Panc1 (cell line): ENCODE measurements around the gene PDZD8. TPM values are rescaled to one million over a fixed set of nuclear protein-coding genes. Genes with fewer than 3 reads are reported as not detected.

Experiments
- ATAC-seq: fragments of 200-7000 bp; cut with Tn5 transposase; 2 replicates; pipeline ENCODE4 v1.9.1; 2020; ENCODE audit warnings: mild to moderate bottlenecking, moderate library complexity
- BruUV-seq: library from RNA; stranded (reverse); fragments of 400-500 nt; replicated peaks from 2 replicates; lab custom pipeline; 2021; lab: Mats Ljungman, UMichigan
- CTCF ChIA-PET: fragments of 300-600 bp; sonication (Branson Sonifier 250); formaldehyde crosslinking; loops from one replicate; lab custom pipeline; 2022; ENCODE audit warnings: antibody characterized with exemption; lab: Charles Lee
- POLR2A ChIA-PET: fragments of 300-600 bp; sonication (Branson Sonifier 250); formaldehyde crosslinking; loops from one replicate; lab custom pipeline; 2022; ENCODE audit warnings: antibody characterized with exemption; lab: Charles Lee
- DNase-seq: peaks from one replicate; pipeline ENCODE4 v3.0.0-alpha.2; 2010; ENCODE audit warnings: low read depth, low spot score
- H3K27ac ChIP-seq: 2 replicates; pipeline ENCODE4 v1.5.1; 2011; ENCODE audit warnings: mild to moderate bottlenecking, low read length, inconsistent platforms
- H3K27me3 ChIP-seq: fragments of 200-500 bp; sonication (Bioruptor generic); 2 replicates; pipeline ENCODE4 v1.6.0; 2014; ENCODE audit warnings: low read length, inconsistent platforms; ENCODE audit not compliant: control insufficient read depth, insufficient read depth
- H3K36me3 ChIP-seq: fragments of 200-500 bp; sonication (Bioruptor generic); 2 replicates; pipeline ENCODE4 v1.5.1; 2014; ENCODE audit warnings: inconsistent platforms, mild to moderate bottlenecking, low read length, moderate library complexity; ENCODE audit not compliant: control insufficient read depth, insufficient read depth
- H3K4me1 ChIP-seq: 2 replicates; pipeline ENCODE4 v1.5.1; 2011; ENCODE audit warnings: inconsistent platforms, mild to moderate bottlenecking, low read length, moderate library complexity; ENCODE audit not compliant: control insufficient read depth, insufficient read depth
- H3K4me3 ChIP-seq, 2 experiments: 2 replicates each; pipeline ENCODE4 v1.5.1; 2011 to 2012; ENCODE audit warnings: low read depth in 2 of 2, low read length in 2 of 2, mild to moderate bottlenecking in 2 of 2, inconsistent platforms in 1 of 2, moderate library complexity in 1 of 2
- H3K9me3 ChIP-seq: fragments of 200-500 bp; sonication (Bioruptor generic); 2 replicates; pipeline ENCODE4 v1.5.1; 2014; ENCODE audit warnings: low read depth, mild to moderate bottlenecking, inconsistent platforms, low read length, moderate library complexity; ENCODE audit not compliant: control insufficient read depth, insufficient read depth
- POLR2AphosphoS5 ChIP-seq: IDR thresholded peaks from 2 replicates; pipeline ENCODE4 v1.6.1; 2012; ENCODE audit warnings: mild to moderate bottlenecking, low read depth, low read length, moderate library complexity
- SIN3A ChIP-seq: IDR thresholded peaks from 2 replicates; pipeline ENCODE4 v1.6.1; 2012; ENCODE audit warnings: low read depth, mild to moderate bottlenecking, low read length, moderate library complexity, borderline replicate concordance; ENCODE audit not compliant: insufficient read depth
- TCF7L2 ChIP-seq: IDR thresholded peaks from 2 replicates; pipeline ENCODE4 v1.6.1; 2011; ENCODE audit warnings: mild to moderate bottlenecking, low read depth, low read length, inconsistent platforms
- in situ Hi-C: cut with HindIII; loops from 2 replicates; pipeline ENCODE4 v1.10.0; 2016; ENCODE audit warnings: low sequenced_read_pairs, low pct_unique_long_range_greater_than_20kb
- intact Hi-C: fragments of 100-400 bp; cut with micrococcal nuclease; formaldehyde crosslinking; loops from one replicate; pipeline ENCODE4 v1.10.0; 2022; ENCODE audit not compliant: unreplicated experiment
- total RNA-seq: library from RNA; stranded (reverse); gene quantifications from one replicate; pipeline ENCODE4 v1.2.1, GENCODE V29; 2021; ENCODE audit not compliant: unreplicated experiment
- TF ChIP-seq, protein P1 (sequence below): fragments of 450-650 bp; IDR thresholded peaks from 2 replicates; pipeline ENCODE4 v1.5.1; 2017; ENCODE audit warnings: mild to moderate bottlenecking
- TF ChIP-seq, protein P2 (sequence below), 2 experiments: IDR thresholded peaks; 2 replicates each; pipeline ENCODE4 v1.6.1; 2011 to 2012; ENCODE audit warnings: low read depth in 2 of 2, control low read depth in 1 of 2, low read length in 1 of 2, mild to moderate bottlenecking in 1 of 2, moderate library complexity in 1 of 2; ENCODE audit not compliant: insufficient read depth in 1 of 2

PDZD8 gene
- total RNA-seq, 1 experiment from 2014 or later, result 44.7 TPM

DNA sequence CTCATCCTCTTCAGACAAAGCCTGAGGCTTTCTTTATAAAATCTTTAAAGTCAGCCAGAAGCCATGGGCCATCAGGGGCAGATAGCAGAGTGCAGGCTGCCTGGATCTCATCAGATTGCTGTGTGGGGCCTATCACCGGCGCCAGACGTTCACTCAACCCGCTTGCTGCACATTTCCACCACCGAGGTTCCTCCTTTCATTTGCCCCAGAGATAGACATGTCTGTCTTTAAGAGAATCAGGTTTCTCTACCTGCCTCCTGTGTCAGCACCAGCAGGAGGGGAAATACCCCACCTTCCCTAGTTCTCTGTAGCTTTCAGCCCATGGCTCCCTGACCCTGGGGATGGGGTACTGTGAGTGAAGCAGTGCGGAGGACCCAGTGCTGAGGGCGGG is 112.3 kb downstream of the PDZD8 start:
- intact Hi-C loops, result no loop called here
- Histone ChIP-seq H3K4me3 (no peak overlapping the region), H3K27ac (no peak overlapping the region), H3K4me1 (no peaks in the 10 kb centered on the region), H3K9me3 (no peaks in the 10 kb centered on the region), H3K27me3 (peaks cover 19% of the 10 kb centered on the region), H3K36me3 (no peaks in the 10 kb centered on the region)
- ATAC-seq, result no peak
- in situ Hi-C loops, result no loop called here
- DNase-seq, result no peak
- BruUV-seq, result no TSS peak
- POLR2A ChIA-PET, result no interaction called here
- CTCF ChIA-PET, result no interaction called here
- TF ChIP-seq, protein P1, sequence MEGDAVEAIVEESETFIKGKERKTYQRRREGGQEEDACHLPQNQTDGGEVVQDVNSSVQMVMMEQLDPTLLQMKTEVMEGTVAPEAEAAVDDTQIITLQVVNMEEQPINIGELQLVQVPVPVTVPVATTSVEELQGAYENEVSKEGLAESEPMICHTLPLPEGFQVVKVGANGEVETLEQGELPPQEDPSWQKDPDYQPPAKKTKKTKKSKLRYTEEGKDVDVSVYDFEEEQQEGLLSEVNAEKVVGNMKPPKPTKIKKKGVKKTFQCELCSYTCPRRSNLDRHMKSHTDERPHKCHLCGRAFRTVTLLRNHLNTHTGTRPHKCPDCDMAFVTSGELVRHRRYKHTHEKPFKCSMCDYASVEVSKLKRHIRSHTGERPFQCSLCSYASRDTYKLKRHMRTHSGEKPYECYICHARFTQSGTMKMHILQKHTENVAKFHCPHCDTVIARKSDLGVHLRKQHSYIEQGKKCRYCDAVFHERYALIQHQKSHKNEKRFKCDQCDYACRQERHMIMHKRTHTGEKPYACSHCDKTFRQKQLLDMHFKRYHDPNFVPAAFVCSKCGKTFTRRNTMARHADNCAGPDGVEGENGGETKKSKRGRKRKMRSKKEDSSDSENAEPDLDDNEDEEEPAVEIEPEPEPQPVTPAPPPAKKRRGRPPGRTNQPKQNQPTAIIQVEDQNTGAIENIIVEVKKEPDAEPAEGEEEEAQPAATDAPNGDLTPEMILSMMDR, result no peak
- TF ChIP-seq SIN3A (no peak), TCF7L2 (no peak), POLR2AphosphoS5 (no peak)
- TF ChIP-seq, protein P2, sequence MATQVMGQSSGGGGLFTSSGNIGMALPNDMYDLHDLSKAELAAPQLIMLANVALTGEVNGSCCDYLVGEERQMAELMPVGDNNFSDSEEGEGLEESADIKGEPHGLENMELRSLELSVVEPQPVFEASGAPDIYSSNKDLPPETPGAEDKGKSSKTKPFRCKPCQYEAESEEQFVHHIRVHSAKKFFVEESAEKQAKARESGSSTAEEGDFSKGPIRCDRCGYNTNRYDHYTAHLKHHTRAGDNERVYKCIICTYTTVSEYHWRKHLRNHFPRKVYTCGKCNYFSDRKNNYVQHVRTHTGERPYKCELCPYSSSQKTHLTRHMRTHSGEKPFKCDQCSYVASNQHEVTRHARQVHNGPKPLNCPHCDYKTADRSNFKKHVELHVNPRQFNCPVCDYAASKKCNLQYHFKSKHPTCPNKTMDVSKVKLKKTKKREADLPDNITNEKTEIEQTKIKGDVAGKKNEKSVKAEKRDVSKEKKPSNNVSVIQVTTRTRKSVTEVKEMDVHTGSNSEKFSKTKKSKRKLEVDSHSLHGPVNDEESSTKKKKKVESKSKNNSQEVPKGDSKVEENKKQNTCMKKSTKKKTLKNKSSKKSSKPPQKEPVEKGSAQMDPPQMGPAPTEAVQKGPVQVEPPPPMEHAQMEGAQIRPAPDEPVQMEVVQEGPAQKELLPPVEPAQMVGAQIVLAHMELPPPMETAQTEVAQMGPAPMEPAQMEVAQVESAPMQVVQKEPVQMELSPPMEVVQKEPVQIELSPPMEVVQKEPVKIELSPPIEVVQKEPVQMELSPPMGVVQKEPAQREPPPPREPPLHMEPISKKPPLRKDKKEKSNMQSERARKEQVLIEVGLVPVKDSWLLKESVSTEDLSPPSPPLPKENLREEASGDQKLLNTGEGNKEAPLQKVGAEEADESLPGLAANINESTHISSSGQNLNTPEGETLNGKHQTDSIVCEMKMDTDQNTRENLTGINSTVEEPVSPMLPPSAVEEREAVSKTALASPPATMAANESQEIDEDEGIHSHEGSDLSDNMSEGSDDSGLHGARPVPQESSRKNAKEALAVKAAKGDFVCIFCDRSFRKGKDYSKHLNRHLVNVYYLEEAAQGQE (IDR thresholded peaks at IDR 0.05; ENCODE audit: insufficient read depth in 1 of 2, low read depth in 2 of 2, low read length in 1 of 2), result no peak

GRCh38 chr10:117262291-117262902 is 112.8 kb downstream of the PDZD8 start:
- Histone ChIP-seq H3K27me3 (peaks cover 22% of the 10 kb centered on the region), H3K4me3 (no peak overlapping the region), H3K4me1 (no peaks in the 10 kb centered on the region), H3K36me3 (no peaks in the 10 kb centered on the region), H3K27ac (no peak overlapping the region), H3K9me3 (no peaks in the 10 kb centered on the region)
- DNase-seq (no peak), ATAC-seq (no peak)
- ChIA-PET POLR2A (no interaction called here), CTCF (no interaction called here)
- TF ChIP-seq, protein P1, result no peak
- TF ChIP-seq POLR2AphosphoS5, result no peak
- TF ChIP-seq, protein P2 (IDR thresholded peaks at IDR 0.05; ENCODE audit: insufficient read depth in 1 of 2, low read depth in 2 of 2, low read length in 1 of 2), result no peak
- no peak for TF ChIP-seq SIN3A
- no peak for TF ChIP-seq TCF7L2
- intact Hi-C loops, result no loop called here
- in situ Hi-C loops, result no loop called here
- no TSS peak for BruUV-seq
